Breast epithelium (tissue), 4 donors: ENCODE data around the gene CMTM5. TPM values are rescaled to one million over a fixed set of nuclear protein-coding genes. Genes with fewer than 3 reads are reported as not detected.

ENCODE experiments used
- DNase-seq, 2 donors: peaks; one replicate each; pipeline ENCODE4 v3.0.0-alpha.2; 2019; ENCODE audit warnings: low spot score in 2 of 2
- H3K27ac ChIP-seq, 2 donors: fragments of 200-600 bp; sonication (generic) in 1 of 2; one replicate each; pipeline ENCODE4 v1.5.1; 2016 to 2019; ENCODE audit warnings: mild to moderate bottlenecking in 1 of 2
- H3K27me3 ChIP-seq, 2 donors: fragments of 200-600 bp; sonication (generic) in 1 of 2; one replicate each; pipeline versions ENCODE4 v1.5.1 to v1.6.0; 2017 to 2019; ENCODE audit warnings: control low read depth in 1 of 2, mild to moderate bottlenecking in 1 of 2
- H3K36me3 ChIP-seq: fragments of 200-600 bp; one replicate; pipeline ENCODE4 v1.5.1; 2019
- H3K4me1 ChIP-seq, 2 donors: fragments of 200-600 bp; sonication (generic); one replicate each; pipeline ENCODE4 v1.5.1; 2016 to 2019; ENCODE audit warnings: control low read depth in 1 of 2
- H3K4me3 ChIP-seq, 3 donors: fragments of 200-600 bp; sonication (generic); 1 replicate in 2 of 3; 2 replicates in 1 of 3; pipeline ENCODE4 v1.5.1; 2016 to 2019; ENCODE audit warnings: mild to moderate bottlenecking in 3 of 3, moderate library complexity in 2 of 3
- H3K9me3 ChIP-seq, 2 donors: fragments of 200-600 bp; sonication (generic) in 1 of 2; one replicate each; pipeline ENCODE4 v1.5.1; 2016 to 2019; ENCODE audit warnings: control low read depth in 1 of 2
- POLR2A ChIP-seq: fragments of 450-650 bp; IDR thresholded peaks from one replicate; pipeline ENCODE4 v1.6.1; 2016; ENCODE audit warnings: antibody characterized with exemption, mild to moderate bottlenecking, moderate library complexity
- POLR2AphosphoS5 ChIP-seq, 3 donors: sonication (generic); formaldehyde crosslinking; IDR thresholded peaks; one replicate each; pipeline ENCODE4 v1.6.1; 2017; ENCODE audit warnings: antibody characterized with exemption in 3 of 3
- intact Hi-C: fragments of 100-400 bp; cut with DNase I; formaldehyde crosslinking; loops from one replicate; pipeline ENCODE4 v1.15.1; 2023; ENCODE audit warnings: low total_unique reads
- total RNA-seq, 3 donors: library from RNA; depleted of rRNA; stranded (reverse); fragments of >200 nt; gene quantifications; one replicate each; pipeline ENCODE4 v1.1.0, GENCODE V29; 2016
- TF ChIP-seq, protein P1 (sequence below), 3 donors: fragments of 450-650 bp; IDR thresholded peaks; one replicate each; pipeline ENCODE4 v1.5.1; 2016 to 2017; ENCODE audit warnings: antibody characterized with exemption in 3 of 3, mild to moderate bottlenecking in 3 of 3, moderate library complexity in 3 of 3

CMTM5 gene
- total RNA-seq, 3 donors from 2014 or later: 0.64 to 0.88 TPM; not detected in 1

DNA sequence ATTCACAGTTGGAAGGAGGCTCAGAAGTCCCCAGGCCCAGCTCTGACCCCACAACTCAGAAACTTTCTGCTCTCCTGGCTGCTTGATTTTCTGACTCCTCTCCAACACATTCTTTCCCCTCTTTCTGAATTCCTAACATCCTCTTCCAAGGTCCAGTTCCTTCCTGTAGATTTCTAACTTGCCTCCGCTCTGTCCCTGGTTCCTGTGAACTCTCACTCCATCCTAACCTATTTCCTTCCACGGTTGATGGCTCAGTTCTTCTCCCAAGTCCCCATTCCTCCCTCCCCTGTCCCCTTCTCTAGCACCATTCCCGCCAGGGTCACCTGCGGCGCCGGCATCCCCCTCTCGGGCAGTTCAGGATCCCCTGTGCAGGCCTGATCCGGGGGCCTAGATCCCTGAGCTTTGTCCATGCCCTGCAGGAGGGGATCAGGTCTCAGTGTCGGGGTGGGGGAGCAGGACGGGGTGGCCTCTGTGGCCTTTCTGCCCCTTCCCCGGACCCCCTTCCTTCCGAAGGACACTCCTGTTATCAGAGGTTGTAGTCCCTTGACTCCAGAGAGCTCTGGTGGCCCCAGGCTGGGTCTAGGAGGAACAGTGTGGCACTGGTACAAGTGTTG lies 18.2 kb upstream of the CMTM5 start:
- TF ChIP-seq POLR2A (no peak), POLR2AphosphoS5 (IDR thresholded peaks at IDR 0.05) (no peak)
- TF ChIP-seq, protein P1, sequence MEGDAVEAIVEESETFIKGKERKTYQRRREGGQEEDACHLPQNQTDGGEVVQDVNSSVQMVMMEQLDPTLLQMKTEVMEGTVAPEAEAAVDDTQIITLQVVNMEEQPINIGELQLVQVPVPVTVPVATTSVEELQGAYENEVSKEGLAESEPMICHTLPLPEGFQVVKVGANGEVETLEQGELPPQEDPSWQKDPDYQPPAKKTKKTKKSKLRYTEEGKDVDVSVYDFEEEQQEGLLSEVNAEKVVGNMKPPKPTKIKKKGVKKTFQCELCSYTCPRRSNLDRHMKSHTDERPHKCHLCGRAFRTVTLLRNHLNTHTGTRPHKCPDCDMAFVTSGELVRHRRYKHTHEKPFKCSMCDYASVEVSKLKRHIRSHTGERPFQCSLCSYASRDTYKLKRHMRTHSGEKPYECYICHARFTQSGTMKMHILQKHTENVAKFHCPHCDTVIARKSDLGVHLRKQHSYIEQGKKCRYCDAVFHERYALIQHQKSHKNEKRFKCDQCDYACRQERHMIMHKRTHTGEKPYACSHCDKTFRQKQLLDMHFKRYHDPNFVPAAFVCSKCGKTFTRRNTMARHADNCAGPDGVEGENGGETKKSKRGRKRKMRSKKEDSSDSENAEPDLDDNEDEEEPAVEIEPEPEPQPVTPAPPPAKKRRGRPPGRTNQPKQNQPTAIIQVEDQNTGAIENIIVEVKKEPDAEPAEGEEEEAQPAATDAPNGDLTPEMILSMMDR (IDR thresholded peaks at IDR 0.05): no peak
- Histone ChIP-seq H3K36me3 (no peaks in the 10 kb centered on the region), H3K4me1 (peaks cover 2 to 10% of the 10 kb centered on the region in 2 donors), H3K27me3 (no peaks in the 10 kb centered on the region), H3K9me3 (no peaks in the 10 kb centered on the region), H3K27ac (peak overlapping the region; percentile 22 to 78), H3K4me3 (no peak overlapping the region)
- DNase-seq: no peak
- intact Hi-C loops: no loop called here

DNA sequence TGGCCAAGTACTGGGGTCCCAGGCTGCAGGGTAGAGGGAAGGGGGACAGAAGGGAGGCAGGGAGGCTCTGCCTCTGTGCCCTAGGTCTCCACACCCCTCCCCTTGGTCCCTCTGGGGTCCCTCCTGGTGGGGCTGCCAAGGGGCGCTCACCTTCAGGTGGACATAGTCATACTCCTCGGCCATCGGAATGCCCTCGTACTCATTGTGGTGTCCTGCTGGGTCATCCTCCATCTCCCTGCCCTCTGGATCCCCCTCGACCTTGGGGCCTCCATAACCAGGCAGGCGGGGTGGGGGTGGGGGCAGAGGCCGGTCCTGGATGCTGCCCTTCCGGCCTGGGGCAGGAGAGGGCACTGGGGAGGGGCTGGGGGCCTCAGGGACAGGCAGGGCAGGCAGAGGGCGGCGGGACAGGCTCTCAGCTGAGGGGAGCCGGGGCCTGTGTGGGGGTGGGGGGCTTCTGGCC lies 17.6 kb upstream of the CMTM5 start:
- Histone ChIP-seq H3K27ac (peak overlapping the region; percentile 59 to 78), H3K4me1 (peaks cover 6 to 10% of the 10 kb centered on the region in 2 donors), H3K36me3 (no peaks in the 10 kb centered on the region), H3K9me3 (no peaks in the 10 kb centered on the region), H3K4me3 (no peak overlapping the region), H3K27me3 (no peaks in the 10 kb centered on the region)
- intact Hi-C loops: no loop called here
- DNase-seq: no peak
- TF ChIP-seq POLR2A (no peak), POLR2AphosphoS5 (IDR thresholded peaks at IDR 0.05) (no peak)
- TF ChIP-seq, protein P1 (IDR thresholded peaks at IDR 0.05): no peak

DNA sequence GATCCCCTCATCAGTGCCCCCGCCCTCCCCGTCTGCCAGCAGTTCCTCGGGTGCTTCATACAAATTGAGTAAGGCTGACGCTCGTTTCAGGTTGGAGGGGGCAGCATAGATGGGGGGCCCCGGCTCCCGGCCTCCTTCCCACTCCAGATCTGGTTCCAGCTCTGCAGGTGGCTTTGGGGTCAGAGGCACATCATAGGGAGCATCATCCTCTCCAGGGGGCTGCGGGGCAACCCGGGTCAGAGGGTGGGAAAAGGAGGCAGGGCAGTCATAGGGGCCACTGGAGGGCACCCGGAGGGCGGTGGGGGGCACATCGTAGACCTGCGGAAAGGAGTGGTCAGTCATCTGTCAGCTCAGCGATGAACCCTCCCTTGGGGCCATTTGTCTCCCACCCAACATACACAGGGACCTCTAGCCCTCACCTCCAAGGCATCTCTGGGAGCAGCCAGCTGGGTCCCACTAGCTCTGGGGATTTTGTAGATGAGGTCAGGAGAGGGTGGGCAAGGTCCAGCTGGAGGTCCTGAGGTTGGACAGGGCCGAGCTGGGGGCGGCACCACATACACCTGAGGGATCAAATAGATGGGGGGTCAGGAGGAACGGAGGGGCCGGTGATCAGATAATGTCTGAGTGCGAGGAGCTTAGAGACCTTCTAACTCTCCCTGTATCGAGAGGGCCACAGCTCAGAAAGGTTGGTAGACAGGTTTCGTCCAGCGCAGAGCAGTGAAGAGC lies 17.0 kb upstream of the CMTM5 start:
- no peaks in the 10 kb centered on the region for H3K27me3 ChIP-seq
- H3K27ac ChIP-seq: peak overlapping the region; percentile 59 to 78
- intact Hi-C loops: loop anchor here (10.0 kb wide), 1 partner anchor 75 kb away; the partner anchor contains the start of gene HOMEZ
- TF ChIP-seq POLR2AphosphoS5 (IDR thresholded peaks at IDR 0.05) (no peak), POLR2A (no peak)
- TF ChIP-seq, protein P1 (IDR thresholded peaks at IDR 0.05): no peak
- H3K4me1 ChIP-seq: peaks cover 6 to 10% of the 10 kb centered on the region in 2 donors
- no peaks in the 10 kb centered on the region for H3K9me3 ChIP-seq
- H3K4me3 ChIP-seq: no peak overlapping the region
- DNase-seq: no peak
- H3K36me3 ChIP-seq: no peaks in the 10 kb centered on the region

DNA sequence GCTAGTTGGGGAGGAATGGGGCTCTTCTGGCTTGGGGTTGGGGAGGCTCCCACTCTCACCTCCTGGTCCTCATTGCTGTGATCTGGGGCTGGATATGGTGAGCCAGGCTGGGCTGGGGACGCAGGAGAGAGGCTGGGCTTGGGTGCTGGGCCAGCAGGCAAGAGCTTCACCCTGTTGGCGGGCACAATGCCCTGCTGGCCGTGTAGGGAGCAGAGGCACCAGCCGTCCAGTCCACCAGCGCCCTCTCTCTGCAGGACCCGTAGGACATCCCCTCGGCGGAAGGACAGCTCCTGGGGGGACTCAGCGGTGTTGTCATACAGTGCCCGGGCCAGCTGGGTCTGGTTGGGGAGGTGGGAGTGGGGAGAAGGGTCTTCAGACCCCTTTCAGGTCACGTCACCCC lies 16.4 kb upstream of the CMTM5 start:
- Histone ChIP-seq H3K27me3 (no peaks in the 10 kb centered on the region), H3K27ac (peak overlapping the region; percentile 59 to 78), H3K4me3 (no peak overlapping the region), H3K36me3 (no peaks in the 10 kb centered on the region), H3K4me1 (peaks cover 6 to 10% of the 10 kb centered on the region in 2 donors), H3K9me3 (no peaks in the 10 kb centered on the region)
- no peak for DNase-seq
- intact Hi-C loops: loop anchor here (10.0 kb wide), 1 partner anchor 76 kb away; the partner anchor contains the start of gene HOMEZ
- TF ChIP-seq POLR2A: no peak
- TF ChIP-seq, protein P1 (IDR thresholded peaks at IDR 0.05): peak in 1 of 3 donors; percentile 21

DNA sequence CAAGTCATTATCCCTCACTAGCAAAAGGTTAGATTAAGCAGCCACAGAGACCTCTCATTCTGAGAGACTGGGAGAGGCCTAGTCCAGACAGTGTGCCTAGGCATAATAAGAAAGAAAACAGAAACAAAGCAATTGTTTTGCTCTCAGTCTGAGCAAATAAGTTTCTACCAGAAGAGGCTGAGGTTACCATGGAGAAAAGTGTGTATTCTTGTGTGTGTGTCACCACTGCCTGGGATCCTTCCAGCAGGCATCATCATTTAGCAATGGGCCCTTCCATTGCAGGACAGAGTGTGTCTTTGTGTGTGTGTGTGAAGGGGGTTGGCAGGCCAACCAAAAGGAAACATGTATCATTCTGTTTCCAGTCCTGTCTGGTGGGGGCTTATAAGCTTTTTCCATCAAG lies 15.5 kb upstream of the CMTM5 start:
- Histone ChIP-seq H3K4me3 (no peak overlapping the region), H3K36me3 (no peaks in the 10 kb centered on the region), H3K4me1 (peaks cover 6 to 10% of the 10 kb centered on the region in 2 donors)

More for the DNA sequence above, 15.5 kb upstream of the CMTM5 start:
- peak overlapping the region; percentile 59 to 78 for H3K27ac ChIP-seq
- DNase-seq: no peak
- no peaks in the 10 kb centered on the region for H3K27me3 ChIP-seq
- intact Hi-C loops: loop anchor here (10.0 kb wide), 1 partner anchor 77 kb away; the partner anchor contains the start of gene HOMEZ
- TF ChIP-seq POLR2AphosphoS5 (IDR thresholded peaks at IDR 0.05) (peak in 2 of 3 donors; percentile 35 to 36), POLR2A (no peak)
- no peaks in the 10 kb centered on the region for H3K9me3 ChIP-seq
